ENCODE measurements around the gene CEACAM19. TPM values are rescaled to one million over a fixed set of nuclear protein-coding genes. Genes with fewer than 3 reads are reported as not detected.

Gene CEACAM19
- total and polyA plus RNA-seq, 10 of the 15 experiments (the other 5 are each of a cell fraction or from before 2014, with no cell fraction given) = 0.13 to 0.31 (median 0.17) TPM; not detected in 4

GRCh38 chr19:44636439-44637389 is 34.6 kb upstream of the CEACAM19 start:
- DNase-seq (ENCODE audit: low read depth, low spot score) (no peak), FAIRE-seq (no peak), ATAC-seq (no peak)
- Histone ChIP-seq H3K27ac (ENCODE audit: control insufficient read depth, insufficient read depth) (no peak overlapping the region), H3K27me3 (replicated peaks in 1 of 2; ENCODE audit: control insufficient read depth in 2 of 2, insufficient read depth in 2 of 2, low read length in 1 of 2) (no peaks in the 10 kb centered on the region), H3K36me3 (ENCODE audit: control insufficient read depth in 2 of 2, insufficient read depth in 2 of 2, low read length in 1 of 2) (no peaks in the 10 kb centered on the region), H3K79me2 (ENCODE audit: control insufficient read depth, insufficient read depth, low read length) (no peaks in the 10 kb centered on the region), H4K20me1 (ENCODE audit: control insufficient read depth, insufficient read depth) (no peaks in the 10 kb centered on the region), H3K4me2 (ENCODE audit: control insufficient read depth, insufficient read depth) (no peak overlapping the region), H3K4me3 (no peak overlapping the region), H3K9me3 (replicated peaks; ENCODE audit: control insufficient read depth, insufficient read depth, low read length) (no peaks in the 10 kb centered on the region), H3K9ac (ENCODE audit: control insufficient read depth, insufficient read depth, low read length) (no peak overlapping the region), H2AFZ (ENCODE audit: control insufficient read depth, low read depth, low read length) (no peak overlapping the region), H3K4me1 (ENCODE audit: control insufficient read depth, insufficient read depth, low read length) (no peaks in the 10 kb centered on the region)
- RAD21 ChIA-PET (ENCODE audit: unreplicated experiment) = no interaction called here
- POLR2A ChIA-PET = no interaction called here
- CTCF ChIA-PET = interaction anchor here (0.6 to 2.5 kb wide), 4 partner anchors 18 to 181 kb away, joined by 3 to 6 read pairs (median 4); no protein-coding TSS in a partner anchor
- BruUV-seq (replicated peaks) = no TSS peak
- WGBS (ENCODE audit: insufficient coverage, insufficient replicate concordance, low lambda C conversion rate, missing lambda C conversion rate) = 10% methylated on average over 11 of the region's 11 CpGs
- SMC1A ChIA-PET (ENCODE audit: uncharacterized antibody, unreplicated experiment) = interaction anchor here (0.9 to 1.1 kb wide), 2 partner anchors 18 to 54 kb away, joined by 3 read pairs; no protein-coding TSS in a partner anchor
- intact Hi-C loops (cut with micrococcal nuclease; ENCODE audit: unreplicated experiment) (no loop called here), in situ Hi-C loops (cut with MboI) (no loop called here)
- TF ChIP-seq ZNF217 (IDR thresholded peaks at IDR 0.05) (no peak), ZBTB4 (CRISPR knock-in tag; IDR thresholded peaks at IDR 0.05) (no peak), STAT1 (conservative IDR thresholded peaks at IDR 0.05) (no peak), YBX1 (IDR thresholded peaks at IDR 0.05) (no peak), ZNF207 (IDR thresholded peaks at IDR 0.05; ENCODE audit: borderline replicate concordance) (no peak), WRNIP1 (IDR thresholded peaks at IDR 0.05; ENCODE audit: borderline replicate concordance, low read depth, low read length) (no peak), TCF3 (IDR thresholded peaks at IDR 0.05; ENCODE audit: borderline replicate concordance, insufficient read depth, low read depth, low read length) (no peak)
